GM18508 (cell line): ENCODE measurements around the gene TOP2A.

ENCODE experiments used
- ATAC-seq: cut with Tn5 transposase; IDR thresholded peaks from one replicate; pipeline ENCODE4 v1.9.1; 2021; ENCODE audit warnings: moderate number of reproducible peaks; ENCODE audit not compliant: insufficient read depth, unreplicated experiment

Gene TOP2A

DNA sequence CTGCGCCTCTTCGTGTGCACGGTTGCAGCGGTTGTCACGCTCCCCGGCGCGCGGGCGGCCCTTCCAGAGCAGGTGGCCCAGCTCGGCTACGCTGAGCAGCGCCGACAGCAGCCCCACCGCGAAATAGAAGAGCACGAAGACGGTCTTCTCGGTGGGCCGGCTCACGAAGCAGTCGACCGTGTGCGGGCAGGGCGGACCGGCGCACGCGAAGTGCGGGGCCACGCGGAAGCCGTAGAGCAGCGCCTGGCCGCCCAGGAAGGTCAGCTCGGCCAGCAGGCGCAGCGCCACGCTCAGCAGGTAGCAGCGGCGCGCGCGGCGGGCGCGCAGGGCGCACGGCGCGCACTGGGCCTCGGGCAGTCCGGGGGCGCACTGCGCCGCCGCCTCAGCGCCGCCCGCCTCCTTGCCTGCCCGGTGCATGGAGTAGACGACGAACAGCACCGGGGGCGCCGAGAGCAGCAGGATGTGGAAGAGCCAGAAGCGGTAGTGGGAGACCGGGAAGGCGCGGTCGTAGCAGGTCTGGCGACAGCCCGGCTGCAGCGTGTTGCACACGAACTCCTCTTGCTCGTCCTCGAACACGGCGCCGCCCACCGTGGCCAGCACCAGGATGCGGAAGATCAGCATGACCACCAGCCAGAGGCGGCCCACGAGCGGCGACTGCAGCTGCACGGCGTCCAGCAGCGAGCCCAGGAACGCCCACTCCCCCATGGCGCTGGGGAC lies 54.4 kb downstream of the TOP2A start:
- ATAC-seq, result no peak

DNA sequence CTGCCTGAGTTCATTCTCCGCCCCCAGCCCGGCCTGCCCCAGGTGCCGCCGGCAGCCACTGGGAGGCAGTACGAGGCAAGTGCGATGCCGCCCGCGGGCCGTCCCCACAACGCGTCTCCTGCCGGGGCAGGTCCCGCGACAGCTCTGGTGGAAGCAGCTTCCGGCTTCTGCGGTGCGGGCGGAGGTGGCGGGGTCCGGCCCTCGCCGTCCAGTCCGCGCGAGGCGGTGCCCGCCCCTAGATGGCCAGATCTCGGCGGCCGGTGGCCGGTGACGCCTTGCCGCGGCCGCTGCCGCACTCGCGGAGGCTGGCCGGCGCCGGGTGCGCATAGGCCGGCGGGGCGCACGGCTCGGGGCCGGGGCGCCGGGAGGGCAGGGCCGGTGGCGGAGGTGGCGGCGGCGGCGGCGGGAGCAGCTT lies 55.0 kb downstream of the TOP2A start:
- ATAC-seq, result no peak

DNA sequence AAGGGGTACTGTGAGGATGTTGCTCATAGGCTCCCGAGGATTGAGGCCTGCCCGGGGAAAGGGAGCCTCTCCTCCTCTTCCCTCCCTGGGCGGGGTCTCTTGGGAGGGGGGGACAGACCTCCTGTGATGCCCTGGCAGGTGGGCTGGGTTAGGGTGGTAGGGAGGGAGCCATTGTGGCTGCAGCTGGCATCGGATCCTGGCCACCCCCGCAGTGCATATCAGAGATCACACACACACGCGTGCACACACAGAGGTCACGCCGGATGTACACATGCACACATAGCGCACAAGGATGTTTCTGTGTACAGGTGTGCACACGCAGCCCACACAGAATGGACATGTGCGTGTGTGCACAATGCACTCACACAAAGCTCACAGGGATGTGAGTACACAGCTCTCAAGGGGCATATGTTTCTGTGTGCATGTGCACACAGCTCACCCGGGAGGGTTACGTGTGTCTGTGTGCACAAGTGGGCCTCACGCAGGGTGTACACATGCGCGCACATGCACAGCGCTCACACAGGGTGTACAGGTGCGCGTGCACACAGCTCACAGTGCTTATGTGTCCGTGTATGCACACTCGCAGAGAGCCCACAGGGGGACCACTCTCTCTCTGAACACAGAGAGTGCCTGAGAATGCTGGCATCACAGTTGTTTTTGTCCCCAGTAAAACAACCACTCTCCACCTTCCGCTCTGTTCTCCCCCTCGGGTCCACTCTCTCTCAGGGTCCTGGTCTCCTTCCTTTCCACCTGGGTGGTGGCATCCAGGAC lies 55.6 kb downstream of the TOP2A start:
- ATAC-seq, result no peak

DNA sequence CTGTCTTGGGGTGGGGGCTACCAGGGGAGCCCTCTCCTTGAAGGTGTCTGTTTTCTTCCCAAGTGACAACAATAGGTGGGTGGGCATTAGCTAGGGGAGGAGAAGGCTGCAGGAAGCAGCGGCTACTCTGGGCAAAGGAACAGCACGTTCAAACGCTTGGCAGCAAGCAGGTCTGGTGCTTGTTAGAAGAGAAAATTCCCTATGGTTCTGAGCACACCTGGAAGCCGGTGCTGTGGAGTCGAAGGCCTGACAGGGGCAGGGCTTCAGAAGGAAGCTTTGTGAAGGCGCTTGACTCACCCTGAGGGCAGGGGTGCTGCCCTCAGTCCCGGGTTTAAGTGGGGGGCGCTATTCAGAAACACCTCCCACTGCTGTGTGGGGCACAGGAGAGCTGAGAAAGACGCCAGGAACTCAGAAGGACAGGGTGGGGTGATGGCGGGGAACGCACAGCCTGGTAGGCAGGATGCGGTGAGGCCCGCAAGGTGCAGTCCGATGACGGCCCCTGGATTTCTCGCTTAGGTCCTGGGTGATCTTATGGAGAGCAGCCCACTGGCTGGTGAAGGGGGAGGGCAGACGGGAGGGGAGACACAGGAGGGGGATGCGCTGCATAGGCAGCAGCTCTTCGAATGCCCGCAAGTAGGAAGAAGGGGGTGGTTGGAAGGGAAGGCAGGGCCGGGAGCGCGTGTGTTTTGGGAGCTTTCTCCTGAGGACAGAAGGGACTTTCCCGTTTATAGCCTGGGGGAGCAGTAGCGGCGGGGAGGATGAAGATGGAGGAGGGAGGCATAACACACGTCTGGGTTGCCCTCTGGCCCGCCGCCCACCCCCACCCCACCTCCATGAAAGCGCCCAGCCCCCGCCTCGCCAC lies 56.4 kb downstream of the TOP2A start:
- no peak for ATAC-seq

DNA sequence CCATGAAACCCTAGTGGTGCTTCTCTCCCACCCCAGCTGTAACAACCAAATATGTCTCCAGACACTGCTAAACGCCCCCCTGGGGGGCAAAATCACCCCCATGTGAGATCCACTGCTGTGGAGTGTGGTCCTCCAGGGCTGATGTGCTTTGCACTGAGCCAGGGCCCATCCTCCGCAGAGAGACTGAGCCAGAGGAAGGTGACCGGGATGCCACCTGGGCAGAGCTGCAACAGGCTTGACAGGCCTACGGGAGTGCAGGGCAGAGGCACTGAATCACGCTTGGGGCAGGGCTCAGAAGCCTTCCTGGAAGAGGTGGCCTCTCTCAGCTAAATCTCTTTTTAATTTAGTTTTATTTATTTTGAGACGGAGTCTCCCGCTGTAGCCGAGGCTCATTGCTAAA lies 57.6 kb downstream of the TOP2A start:
- no peak for ATAC-seq

DNA sequence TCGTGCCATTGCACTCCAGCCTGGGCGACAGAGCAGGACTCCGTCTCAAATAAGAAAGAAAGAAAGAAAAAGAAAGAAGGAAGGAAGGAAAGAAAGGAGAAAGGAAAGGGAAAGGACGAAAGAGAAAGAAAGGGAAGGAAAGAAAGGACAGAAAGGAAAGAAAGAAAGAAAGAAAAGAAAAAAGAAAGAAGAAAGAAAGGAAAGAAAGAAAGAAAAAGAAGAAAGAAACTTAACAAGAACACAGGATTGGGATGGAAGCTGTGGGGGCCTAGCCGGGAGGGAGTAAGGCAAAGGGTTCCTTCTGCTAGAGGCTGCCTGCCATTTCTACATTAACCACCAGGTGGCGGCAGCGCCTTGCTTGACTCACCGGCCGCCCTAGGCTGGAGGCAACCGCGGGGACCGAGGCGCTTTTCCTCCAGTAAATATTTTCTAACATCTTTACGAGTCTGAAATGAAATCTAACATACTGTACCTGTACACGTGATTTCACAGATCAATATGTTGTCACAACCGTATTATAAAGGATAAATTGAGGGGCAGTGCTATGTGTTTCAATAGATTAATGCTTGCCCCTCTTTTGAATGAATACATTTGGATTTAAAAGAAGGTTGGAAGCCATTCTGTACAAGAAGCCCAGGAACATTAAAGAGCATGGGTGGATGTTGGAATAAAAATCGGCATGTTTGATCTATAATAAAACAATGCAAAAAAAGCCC lies 59.2 kb downstream of the TOP2A start:
- ATAC-seq, result no peak

DNA sequence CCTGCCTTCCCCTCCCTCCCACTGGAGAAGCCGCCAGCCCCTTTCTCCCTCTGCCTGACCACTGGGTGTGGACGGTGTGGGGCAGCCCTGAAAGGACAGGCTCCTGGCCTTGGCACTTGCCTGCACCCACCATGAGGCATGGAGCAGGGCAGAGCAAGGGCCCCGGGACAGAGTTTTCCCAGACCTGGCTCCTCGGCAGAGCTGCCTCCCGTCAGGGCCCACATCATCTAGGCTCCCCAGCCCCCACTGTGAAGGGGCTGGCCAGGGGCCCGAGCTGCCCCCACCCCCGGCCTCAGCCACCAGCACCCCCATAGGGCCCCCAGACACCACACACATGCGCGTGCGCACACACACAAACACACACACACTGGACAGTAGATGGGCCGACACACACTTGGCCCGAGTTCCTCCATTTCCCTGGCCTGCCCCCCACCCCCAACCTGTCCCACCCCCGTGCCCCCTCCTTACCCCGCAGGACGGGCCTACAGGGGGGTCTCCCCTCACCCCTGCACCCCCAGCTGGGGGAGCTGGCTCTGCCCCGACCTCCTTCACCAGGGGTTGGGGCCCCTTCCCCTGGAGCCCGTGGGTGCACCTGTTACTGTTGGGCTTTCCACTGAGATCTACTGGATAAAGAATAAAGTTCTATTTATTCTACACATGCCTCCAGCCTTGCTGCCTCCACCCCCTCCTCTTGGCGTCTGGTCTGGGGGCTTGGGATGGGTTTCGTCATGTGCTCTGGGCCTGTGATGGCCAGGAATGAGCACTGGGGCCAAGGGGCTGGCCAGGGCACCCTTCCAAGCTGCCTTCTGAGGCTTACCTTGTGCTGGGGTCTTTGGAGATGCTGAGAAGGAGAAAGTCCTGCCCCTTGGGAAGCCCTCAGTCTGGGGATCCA lies 60.5 kb downstream of the TOP2A start:
- no peak for ATAC-seq

DNA sequence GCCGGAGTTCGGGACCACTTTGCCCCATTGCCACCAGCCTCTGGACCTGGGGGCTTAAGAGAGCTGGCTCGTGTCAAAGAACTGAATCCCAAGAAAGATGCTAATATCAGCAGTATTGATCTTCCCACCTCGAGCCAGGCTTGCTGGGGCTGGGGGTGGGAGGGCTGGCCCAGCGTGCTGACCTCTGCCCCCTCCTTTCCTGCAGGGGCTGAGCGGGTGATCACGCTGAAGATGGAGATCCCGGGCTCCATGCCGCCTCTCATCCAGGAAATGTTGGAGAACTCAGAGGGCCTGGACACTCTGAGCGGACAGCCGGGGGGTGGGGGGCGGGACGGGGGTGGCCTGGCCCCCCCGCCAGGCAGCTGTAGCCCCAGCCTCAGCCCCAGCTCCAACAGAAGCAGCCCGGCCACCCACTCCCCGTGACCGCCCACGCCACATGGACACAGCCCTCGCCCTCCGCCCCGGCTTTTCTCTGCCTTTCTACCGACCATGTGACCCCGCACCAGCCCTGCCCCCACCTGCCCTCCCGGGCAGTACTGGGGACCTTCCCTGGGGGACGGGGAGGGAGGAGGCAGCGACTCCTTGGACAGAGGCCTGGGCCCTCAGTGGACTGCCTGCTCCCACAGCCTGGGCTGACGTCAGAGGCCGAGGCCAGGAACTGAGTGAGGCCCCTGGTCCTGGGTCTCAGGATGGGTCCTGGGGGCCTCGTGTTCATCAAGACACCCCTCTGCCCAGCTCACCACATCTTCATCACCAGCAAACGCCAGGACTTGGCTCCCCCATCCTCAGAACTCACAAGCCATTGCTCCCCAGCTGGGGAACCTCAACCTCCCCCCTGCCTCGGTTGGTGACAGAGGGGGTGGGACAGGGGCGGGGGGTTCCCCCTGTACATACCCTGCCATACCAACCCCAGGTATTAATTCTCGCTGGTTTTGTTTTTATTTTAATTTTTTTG lies 61.6 kb downstream of the TOP2A start:
- no peak for ATAC-seq

DNA sequence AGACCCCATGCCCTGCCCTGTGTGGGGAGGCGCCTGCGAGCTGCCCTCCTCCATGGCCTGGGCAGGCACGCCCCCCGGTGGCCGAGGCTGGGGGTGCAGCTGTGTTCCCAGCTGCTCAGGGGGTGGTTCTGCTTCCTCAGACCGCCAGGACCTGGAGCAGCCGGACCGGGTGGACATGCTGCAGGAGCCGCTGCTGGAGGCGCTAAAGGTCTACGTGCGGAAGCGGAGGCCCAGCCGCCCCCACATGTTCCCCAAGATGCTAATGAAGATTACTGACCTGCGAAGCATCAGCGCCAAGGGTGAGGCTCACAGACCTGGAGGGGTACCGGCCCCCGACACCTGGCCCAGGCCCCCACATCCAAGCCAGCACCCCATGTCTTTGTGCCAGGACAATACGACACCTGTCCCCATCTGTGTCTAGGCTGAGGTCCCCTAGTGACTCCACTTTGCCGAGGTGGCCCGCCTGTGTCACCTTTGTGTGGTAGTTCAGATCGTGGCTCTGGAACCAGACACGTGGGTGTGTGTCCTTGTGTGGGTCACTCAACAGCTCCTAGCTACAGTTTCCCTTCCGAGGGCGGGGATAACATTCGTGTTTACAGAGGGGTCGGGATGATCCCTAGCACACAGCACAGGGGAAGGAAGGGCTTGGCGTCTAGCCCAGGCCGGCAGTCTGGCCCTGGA lies 62.4 kb downstream of the TOP2A start:
- no peak for ATAC-seq

DNA sequence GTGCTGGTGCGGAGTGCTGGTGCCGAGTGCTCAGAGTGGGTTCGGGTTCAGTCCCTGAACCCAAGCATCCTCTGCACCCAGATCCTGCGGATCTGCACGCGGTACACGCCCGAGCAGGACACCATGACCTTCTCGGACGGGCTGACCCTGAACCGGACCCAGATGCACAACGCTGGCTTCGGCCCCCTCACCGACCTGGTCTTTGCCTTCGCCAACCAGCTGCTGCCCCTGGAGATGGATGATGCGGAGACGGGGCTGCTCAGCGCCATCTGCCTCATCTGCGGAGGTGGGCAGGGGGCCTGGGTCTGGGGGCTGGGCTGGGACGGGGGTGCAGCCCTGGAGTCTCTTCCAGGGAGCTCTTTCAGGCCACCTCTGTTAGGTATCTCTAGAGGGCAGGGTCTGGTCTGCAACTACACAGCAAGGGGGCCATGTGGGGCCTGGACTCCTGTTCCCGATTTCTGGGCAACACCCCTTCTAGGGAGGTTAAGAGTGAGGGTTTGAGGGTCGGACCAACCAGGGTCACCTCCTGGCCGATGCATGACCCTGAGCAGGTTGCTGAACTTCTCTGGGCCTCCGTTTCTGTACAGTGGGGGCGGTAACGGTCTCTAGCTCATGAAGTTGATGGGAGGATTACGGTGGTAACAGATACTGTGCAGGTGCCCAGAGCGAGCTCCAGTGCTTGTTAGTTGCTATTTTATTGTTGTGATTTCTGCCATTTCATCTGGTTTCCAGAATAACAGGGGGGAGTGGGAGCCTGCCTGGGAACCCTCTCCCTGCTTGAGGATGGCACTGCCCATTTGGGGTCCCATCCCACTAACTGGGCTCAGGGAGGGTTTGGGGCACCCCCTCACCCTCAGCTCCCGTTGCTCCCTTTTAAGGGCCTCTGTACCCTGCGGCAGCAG lies 63.2 kb downstream of the TOP2A start:
- ATAC-seq, result no peak

DNA sequence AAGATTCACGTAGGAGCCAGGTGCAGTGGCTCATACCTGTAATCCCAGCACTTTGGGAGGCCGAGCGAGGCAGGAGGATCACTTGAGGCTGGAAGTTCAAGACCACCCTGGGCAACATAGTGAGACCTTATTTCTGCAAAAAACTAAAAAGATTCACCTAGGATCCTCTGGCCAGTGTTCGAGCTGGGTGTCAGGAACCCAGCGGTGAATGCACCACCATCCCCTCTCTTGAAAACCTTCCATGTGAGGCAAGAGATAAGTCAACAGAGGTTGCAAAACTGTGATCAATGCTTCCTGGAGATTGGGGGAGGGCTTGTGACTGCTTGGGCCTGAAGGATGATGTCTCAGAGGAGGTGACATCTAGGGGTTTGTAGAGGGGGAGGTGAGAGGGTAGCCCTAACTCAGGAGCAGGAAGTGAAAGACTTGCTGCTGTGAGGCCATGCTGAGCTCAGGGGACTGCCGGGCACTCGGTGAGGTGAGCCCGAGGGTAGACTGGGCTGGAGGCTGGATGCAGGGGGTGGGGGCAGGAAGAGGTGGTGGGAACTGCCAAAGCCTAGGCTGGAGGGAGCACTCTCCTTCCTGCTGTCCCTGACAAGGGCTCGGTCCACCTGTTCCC lies 64.8 kb downstream of the TOP2A start:
- ATAC-seq, result no peak

DNA sequence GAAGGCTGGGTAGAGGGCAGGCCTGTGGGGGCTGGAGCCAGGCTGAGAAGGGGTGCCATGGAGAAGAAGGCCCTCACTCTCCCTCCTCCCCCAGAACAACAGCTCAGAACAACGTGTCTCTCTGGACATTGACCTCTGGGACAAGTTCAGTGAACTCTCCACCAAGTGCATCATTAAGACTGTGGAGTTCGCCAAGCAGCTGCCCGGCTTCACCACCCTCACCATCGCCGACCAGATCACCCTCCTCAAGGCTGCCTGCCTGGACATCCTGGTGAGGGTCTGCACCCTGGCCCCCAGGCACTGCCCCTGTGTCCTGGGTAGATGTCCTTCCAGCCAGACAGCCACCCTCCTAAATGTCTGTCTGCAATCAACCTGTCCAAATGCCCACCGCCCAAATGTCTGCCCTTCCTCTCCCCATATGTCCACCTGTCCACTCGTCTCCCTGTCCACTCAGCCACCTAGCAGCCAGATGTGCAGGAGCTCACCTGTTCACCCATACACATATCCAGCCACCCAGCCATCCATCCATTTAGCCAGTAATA lies 65.4 kb downstream of the TOP2A start:
- ATAC-seq, result no peak

DNA sequence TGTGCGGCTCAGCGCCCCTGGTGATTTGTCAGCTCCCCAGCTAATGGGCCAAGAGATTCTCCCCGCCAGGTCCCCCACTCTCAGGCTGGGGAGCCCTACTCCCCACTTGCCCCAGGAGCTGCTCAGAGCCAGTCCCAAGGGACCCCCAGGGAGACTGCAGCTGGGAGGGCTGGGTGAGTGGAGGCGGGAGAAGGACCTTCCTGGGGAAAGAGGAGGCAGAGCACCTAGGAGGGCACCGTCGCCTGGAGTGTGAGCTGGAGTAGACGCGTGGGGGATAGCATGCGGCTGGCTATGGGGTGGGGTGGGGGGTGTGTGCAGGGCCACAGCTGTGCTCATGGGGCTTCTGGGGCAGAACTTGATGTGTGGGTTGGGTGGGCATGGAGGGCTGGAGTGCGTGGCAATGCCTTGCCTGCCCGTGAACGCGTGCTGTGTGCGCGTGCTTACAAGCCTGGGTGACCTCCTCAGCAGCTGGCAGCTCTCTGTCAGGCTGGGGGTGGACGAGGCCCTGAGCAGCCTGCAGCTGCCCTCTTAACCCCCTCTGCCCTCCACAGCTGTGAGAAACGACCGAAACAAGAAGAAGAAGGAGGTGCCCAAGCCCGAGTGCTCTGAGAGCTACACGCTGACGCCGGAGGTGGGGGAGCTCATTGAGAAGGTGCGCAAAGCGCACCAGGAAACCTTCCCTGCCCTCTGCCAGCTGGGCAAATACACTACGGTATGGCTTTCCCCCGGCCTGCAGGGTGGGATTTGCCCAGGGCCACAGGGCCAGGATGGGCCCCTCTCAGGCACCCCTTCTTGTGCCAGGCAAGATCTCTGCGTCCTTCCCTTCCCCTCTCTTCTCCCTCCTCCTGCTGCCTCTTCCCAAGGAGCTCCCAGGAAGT lies 66.1 kb downstream of the TOP2A start:
- no peak for ATAC-seq

DNA sequence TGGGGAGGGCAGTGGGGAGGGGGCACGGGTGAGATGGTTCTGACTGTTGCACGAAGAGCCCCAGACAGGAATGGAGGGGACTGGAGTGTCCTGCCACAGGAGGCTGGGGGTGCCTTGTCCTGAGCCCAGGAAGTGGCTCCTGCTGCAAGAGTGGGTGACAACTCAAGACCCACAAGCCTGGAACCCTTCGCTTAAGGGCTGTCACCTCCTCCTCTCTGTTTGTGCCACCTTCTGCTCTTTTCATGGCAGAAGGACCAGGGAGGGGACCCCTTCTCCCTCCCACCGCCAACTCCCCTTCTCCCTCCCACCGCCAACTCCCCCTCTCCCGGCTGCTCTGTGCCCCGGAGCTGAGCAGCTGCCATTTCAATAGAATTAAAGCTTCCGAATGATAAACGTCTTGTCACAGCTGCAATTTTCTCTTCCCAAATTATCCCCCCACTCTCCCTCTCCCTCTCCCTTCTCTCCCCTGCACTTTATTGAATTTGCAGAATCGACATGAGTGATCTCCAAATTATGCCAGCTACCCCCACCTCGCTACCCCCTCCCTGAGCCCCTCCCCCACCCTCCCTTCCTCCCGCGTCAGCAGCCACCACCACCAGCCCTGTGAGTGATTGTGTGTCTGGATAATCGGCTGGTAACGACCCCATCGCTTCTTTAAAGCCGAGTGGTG lies 66.9 kb downstream of the TOP2A start:
- no peak for ATAC-seq
